H1 (cell line): ENCODE measurements around the gene FGF21. TPM values are rescaled to one million over a fixed set of nuclear protein-coding genes. Genes with fewer than 3 reads are reported as not detected.

ENCODE experiments used
- CTCF ChIP-seq, 3 experiments: IDR thresholded peaks; 1 replicate in 2 of 3; 2 replicates in 1 of 3; pipeline versions ENCODE4 v1.5.1 to v1.6.1; 2011; ENCODE audit warnings: low read length in 3 of 3, mild to moderate bottlenecking in 3 of 3, inconsistent platforms in 2 of 3, low read depth in 1 of 3, moderate library complexity in 1 of 3; ENCODE audit not compliant: insufficient read depth in 1 of 3; ENCODE audit errors: control extremely low read depth in 1 of 3
- HDAC2 ChIP-seq, 2 experiments: fragments of 300-600 bp in 1 of 2; sonication (generic) in 1 of 2; IDR thresholded peaks; 2 replicates each; pipeline ENCODE4 v1.6.1; 2011 to 2012; ENCODE audit warnings: low read depth in 2 of 2, low read length in 2 of 2, mild to moderate bottlenecking in 2 of 2, moderate library complexity in 2 of 2, borderline replicate concordance in 1 of 2, inconsistent platforms in 1 of 2
- JUND ChIP-seq: IDR thresholded peaks from 2 replicates; pipeline ENCODE4 v1.6.1; 2011; ENCODE audit warnings: mild to moderate bottlenecking, improper control_type of control experiment, low read length
- MAFK ChIP-seq: IDR thresholded peaks from 2 replicates; pipeline ENCODE4 v1.6.1; 2012; ENCODE audit warnings: low read depth, mild to moderate bottlenecking, improper control_type of control experiment, low read length
- RFX5 ChIP-seq: IDR thresholded peaks from 2 replicates; pipeline ENCODE4 v1.6.1; 2011; ENCODE audit warnings: low read depth, low read length, improper control_type of control experiment, borderline replicate concordance
- RXRA ChIP-seq: IDR thresholded peaks from 2 replicates; pipeline ENCODE4 v1.6.1; 2011; ENCODE audit warnings: low read depth, mild to moderate bottlenecking, low read length, moderate library complexity; ENCODE audit not compliant: insufficient read depth
- polyA plus RNA-seq, 7 experiments: library from polyadenylated mRNA; depleted of rRNA in 3 of 7; stranded (reverse) in 5 of 7; unstranded in 2 of 7; fragments of >200 nt in 5 of 7; fragments of 200-250 nt in 2 of 7; gene quantifications; 1 replicate in 5 of 7; 2 replicates in 1 of 7; 4 replicates in 1 of 7; pipeline versions ENCODE4 v1.2.1 to v1.2.3, GENCODE V29; 2011 to 2013; ENCODE audit warnings: missing spikeins in 2 of 7, mixed read lengths in 2 of 7
- total RNA-seq: library from RNA; stranded (reverse); fragmentation: NEBNext Ultra II Directional; extraction: Animal tissue kit (Norgen Biotek cat#: 25700); gene quantifications from 2 replicates; pipeline ENCODE4 v1.2.1, GENCODE V29; 2021

The FGF21 gene
- total and polyA plus RNA-seq, 2 of the 8 experiments (the other 6 are each of a cell fraction or from before 2014, with no cell fraction given) = 0.48 to 0.80 TPM

GRCh38 chr19:48797103-48797502, 41.8 kb downstream of the FGF21 start (continued):
- TF ChIP-seq CTCF (IDR thresholded peaks at IDR 0.05; ENCODE audit: control extremely low read depth in 1 of 3, insufficient read depth in 1 of 3, low read depth in 1 of 3, low read length in 3 of 3) (no peak), JUND (no peak), HDAC2 (IDR thresholded peaks at IDR 0.05; ENCODE audit: borderline replicate concordance in 1 of 2, low read depth in 2 of 2, low read length in 2 of 2) (no peak), RXRA (no peak), MAFK (no peak), RFX5 (no peak)
- TF ChIP-seq, all 59 proteins: peak for 0
